ENCODE results near the gene SGCE.

SGCE gene

DNA sequence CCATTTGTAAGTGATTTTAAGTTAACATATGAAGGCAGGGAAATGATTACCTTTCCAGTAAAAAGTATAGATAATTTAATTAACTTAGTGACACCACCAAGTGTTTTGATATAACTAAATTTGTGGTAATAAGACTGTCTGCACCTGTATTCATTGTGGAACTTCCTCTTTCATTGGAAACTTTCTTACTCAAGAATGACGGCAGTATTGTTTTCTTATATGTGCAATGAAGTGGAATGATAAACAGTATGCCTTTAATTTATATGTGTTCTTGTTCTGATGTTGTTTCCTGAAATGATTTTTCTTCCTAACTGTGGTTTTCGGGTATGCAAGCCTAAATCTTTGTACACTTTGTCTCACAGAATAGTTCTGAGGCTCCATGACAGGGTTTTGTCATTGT lies 99.9 kb downstream of the SGCE start:
- no peaks in the 10 kb centered on the region for H3K4me1 ChIP-seq (ENCODE audit: control insufficient read depth, insufficient read depth, low read length, poor library complexity, severe bottlenecking)
- H3K36me3 ChIP-seq (ENCODE audit: control insufficient read depth, insufficient read depth, low read length) = peaks cover 9% of the 10 kb centered on the region
- DNase-seq = no peak
- H3K27me3 ChIP-seq (replicated peaks; ENCODE audit: control insufficient read depth, insufficient read depth, low read length, poor library complexity, severe bottlenecking) = no peaks in the 10 kb centered on the region
- no peaks in the 10 kb centered on the region for H3K9me3 ChIP-seq (ENCODE audit: control insufficient read depth, low read length)
- H3K4me3 ChIP-seq (ENCODE audit: insufficient read depth, low read depth, low read length, poor library complexity, severe bottlenecking) = no peak overlapping the region
- no peak overlapping the region for H3K27ac ChIP-seq (ENCODE audit: insufficient read depth, low read length, poor library complexity, severe bottlenecking)

DNA sequence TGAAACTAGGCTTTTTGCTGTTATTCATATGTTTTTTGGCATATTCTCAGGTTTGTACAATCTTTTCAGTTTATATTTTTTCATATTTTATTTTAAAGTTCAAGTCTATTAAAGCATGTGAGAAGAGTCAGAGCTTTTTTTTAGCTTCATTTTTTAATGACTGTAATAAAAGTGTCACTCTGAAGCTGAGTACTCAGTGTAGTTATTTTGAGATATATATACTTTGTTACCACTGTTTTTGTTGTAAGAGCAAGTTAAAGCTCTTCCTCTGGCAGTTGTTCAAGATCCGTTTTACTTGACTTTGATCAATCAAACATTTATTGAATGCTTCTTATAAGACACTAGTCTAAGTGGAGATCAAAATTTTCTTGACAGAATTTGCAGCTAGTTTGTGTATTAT lies 108.8 kb downstream of the SGCE start:
- H3K27me3 ChIP-seq (replicated peaks; ENCODE audit: control insufficient read depth, insufficient read depth, low read length, poor library complexity, severe bottlenecking) = no peaks in the 10 kb centered on the region
- no peak for DNase-seq
- H3K9me3 ChIP-seq (ENCODE audit: control insufficient read depth, low read length) = no peaks in the 10 kb centered on the region
- H3K27ac ChIP-seq (ENCODE audit: insufficient read depth, low read length, poor library complexity, severe bottlenecking) = no peak overlapping the region
- no peaks in the 10 kb centered on the region for H3K4me1 ChIP-seq (ENCODE audit: control insufficient read depth, insufficient read depth, low read length, poor library complexity, severe bottlenecking)
- H3K4me3 ChIP-seq (ENCODE audit: insufficient read depth, low read depth, low read length, poor library complexity, severe bottlenecking) = no peak overlapping the region
- peaks cover 10% of the 10 kb centered on the region for H3K36me3 ChIP-seq (ENCODE audit: control insufficient read depth, insufficient read depth, low read length)

DNA sequence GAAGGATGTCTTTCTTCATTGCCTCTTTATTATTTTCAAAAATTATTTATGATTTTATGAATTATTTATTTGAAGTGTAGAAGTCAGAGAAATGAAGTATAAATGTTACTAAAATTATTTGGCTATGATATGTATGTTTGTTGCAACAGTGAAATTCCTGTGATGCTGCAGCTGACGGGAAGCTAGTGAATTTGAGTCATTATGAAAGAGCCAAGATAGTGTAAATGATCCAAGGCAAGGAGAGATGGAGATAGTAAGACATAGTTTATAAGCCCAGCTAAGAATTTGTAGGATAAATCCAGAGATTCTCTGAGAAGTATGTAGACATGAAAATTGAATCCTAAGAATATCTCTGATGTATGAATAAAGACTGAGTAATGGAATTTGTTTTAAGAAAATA lies 115.5 kb downstream of the SGCE start:
- H3K27me3 ChIP-seq (replicated peaks; ENCODE audit: control insufficient read depth, insufficient read depth, low read length, poor library complexity, severe bottlenecking) = no peaks in the 10 kb centered on the region
- H3K4me3 ChIP-seq (ENCODE audit: insufficient read depth, low read depth, low read length, poor library complexity, severe bottlenecking) = no peak overlapping the region
- no peaks in the 10 kb centered on the region for H3K9me3 ChIP-seq (ENCODE audit: control insufficient read depth, low read length)
- no peak overlapping the region for H3K27ac ChIP-seq (ENCODE audit: insufficient read depth, low read length, poor library complexity, severe bottlenecking)
- no peak for DNase-seq
- H3K4me1 ChIP-seq (ENCODE audit: control insufficient read depth, insufficient read depth, low read length, poor library complexity, severe bottlenecking) = no peaks in the 10 kb centered on the region
- peaks cover 12% of the 10 kb centered on the region for H3K36me3 ChIP-seq (ENCODE audit: control insufficient read depth, insufficient read depth, low read length)
